Body of pancreas (tissue), 4 donors: ENCODE data around the gene CAP1.

Source experiments
- POLR2A ChIP-seq, 3 donors: fragments of 450-650 bp; IDR thresholded peaks; one replicate each; pipeline ENCODE4 v1.6.1; 2016; ENCODE audit warnings: antibody characterized with exemption in 3 of 3, mild to moderate bottlenecking in 2 of 3
- TF ChIP-seq, protein P1 (sequence below), 7 experiments: fragments of 450-650 bp in 4 of 7; fragments of 200-600 bp in 3 of 7; sonication (generic) in 3 of 7; IDR thresholded peaks; one replicate each; pipeline ENCODE4 v1.5.1; 2016 to 2019; ENCODE audit warnings: antibody characterized with exemption in 7 of 7

- TF ChIP-seq, protein P1, sequence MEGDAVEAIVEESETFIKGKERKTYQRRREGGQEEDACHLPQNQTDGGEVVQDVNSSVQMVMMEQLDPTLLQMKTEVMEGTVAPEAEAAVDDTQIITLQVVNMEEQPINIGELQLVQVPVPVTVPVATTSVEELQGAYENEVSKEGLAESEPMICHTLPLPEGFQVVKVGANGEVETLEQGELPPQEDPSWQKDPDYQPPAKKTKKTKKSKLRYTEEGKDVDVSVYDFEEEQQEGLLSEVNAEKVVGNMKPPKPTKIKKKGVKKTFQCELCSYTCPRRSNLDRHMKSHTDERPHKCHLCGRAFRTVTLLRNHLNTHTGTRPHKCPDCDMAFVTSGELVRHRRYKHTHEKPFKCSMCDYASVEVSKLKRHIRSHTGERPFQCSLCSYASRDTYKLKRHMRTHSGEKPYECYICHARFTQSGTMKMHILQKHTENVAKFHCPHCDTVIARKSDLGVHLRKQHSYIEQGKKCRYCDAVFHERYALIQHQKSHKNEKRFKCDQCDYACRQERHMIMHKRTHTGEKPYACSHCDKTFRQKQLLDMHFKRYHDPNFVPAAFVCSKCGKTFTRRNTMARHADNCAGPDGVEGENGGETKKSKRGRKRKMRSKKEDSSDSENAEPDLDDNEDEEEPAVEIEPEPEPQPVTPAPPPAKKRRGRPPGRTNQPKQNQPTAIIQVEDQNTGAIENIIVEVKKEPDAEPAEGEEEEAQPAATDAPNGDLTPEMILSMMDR (IDR thresholded peaks at IDR 0.05): no peak
- no peak for TF ChIP-seq POLR2A (IDR thresholded peaks at IDR 0.05)
Observed at GRCh38 chr1:40027647-40028046, 12.9 kb upstream of the CAP1 start.
